ENCODE data around the gene BEND2.
"Not testable (repeated sequence)": the region's sequence is repeated elsewhere in the genome, so short reads cannot be mapped to it uniquely, and the experiment has no call there.

BEND2 gene

GRCh38 chrX:18220786-18221185, at the start of gene BEND2:
Gene BEND2 (minus strand): TSS chrX:18220886. CDS start chrX:18220750, 136 bp downstream.
- DNase-seq = no peak

- no peak for DNase-seq
Measured at GRCh38 chrX:18255059-18255458, 34.4 kb upstream of the BEND2 start.

- DNase-seq = no peak
Measured at GRCh38 chrX:18252644-18253359, 32.1 kb upstream of the BEND2 start.

- DNase-seq = not testable (repeated sequence)
Measured at GRCh38 chrX:18229646-18230045, 9.0 kb upstream of the BEND2 start.

GRCh38 chrX:18228069-18228468, 7.4 kb upstream of the BEND2 start:
- DNase-seq = no peak

- DNase-seq = no peak
Measured at GRCh38 chrX:18227458-18227857, 6.8 kb upstream of the BEND2 start.

- DNase-seq = no peak
Measured at GRCh38 chrX:18210470-18210869, 10.2 kb downstream of the BEND2 start.

- no peak for DNase-seq
Measured at GRCh38 chrX:18206657-18207056, 14.0 kb downstream of the BEND2 start.

GRCh38 chrX:18203631-18204030, 17.1 kb downstream of the BEND2 start:
- DNase-seq = no peak

GRCh38 chrX:18194688-18195087, 26.0 kb downstream of the BEND2 start:
- no peak for DNase-seq

GRCh38 chrX:18179446-18179845, 41.2 kb downstream of the BEND2 start:
- DNase-seq = no peak

- DNase-seq = no peak
Measured at GRCh38 chrX:18174971-18175370, 45.7 kb downstream of the BEND2 start.

GRCh38 chrX:18174209-18174608, 46.5 kb downstream of the BEND2 start:
- no peak for DNase-seq

GRCh38 chrX:18173494-18174180, 47.0 kb downstream of the BEND2 start:
- no peak for DNase-seq

- DNase-seq = no peak
Measured at GRCh38 chrX:18172970-18173369, 47.7 kb downstream of the BEND2 start.

GRCh38 chrX:18170910-18171309, 49.8 kb downstream of the BEND2 start:
- no peak for DNase-seq

- no peak for DNase-seq
Measured at GRCh38 chrX:18166068-18166467, 54.6 kb downstream of the BEND2 start.

- no peak for DNase-seq
Measured at GRCh38 chrX:18160369-18160768, 60.3 kb downstream of the BEND2 start.

GRCh38 chrX:18158963-18159362, 61.7 kb downstream of the BEND2 start:
- DNase-seq = no peak

- no peak for DNase-seq
Measured at GRCh38 chrX:18151649-18152048, 69.0 kb downstream of the BEND2 start.

- no peak for DNase-seq
Measured at GRCh38 chrX:18151157-18151556, 69.5 kb downstream of the BEND2 start.

- no peak for DNase-seq
Measured at GRCh38 chrX:18149454-18149853, 71.2 kb downstream of the BEND2 start.

- no peak for DNase-seq
Measured at GRCh38 chrX:18146954-18147353, 73.7 kb downstream of the BEND2 start.

GRCh38 chrX:18146009-18146408, 74.7 kb downstream of the BEND2 start:
- no peak for DNase-seq

- no peak for DNase-seq
Measured at GRCh38 chrX:18136816-18137215, 83.9 kb downstream of the BEND2 start.
